ENCODE measurements around the gene PPIE.

DNA sequence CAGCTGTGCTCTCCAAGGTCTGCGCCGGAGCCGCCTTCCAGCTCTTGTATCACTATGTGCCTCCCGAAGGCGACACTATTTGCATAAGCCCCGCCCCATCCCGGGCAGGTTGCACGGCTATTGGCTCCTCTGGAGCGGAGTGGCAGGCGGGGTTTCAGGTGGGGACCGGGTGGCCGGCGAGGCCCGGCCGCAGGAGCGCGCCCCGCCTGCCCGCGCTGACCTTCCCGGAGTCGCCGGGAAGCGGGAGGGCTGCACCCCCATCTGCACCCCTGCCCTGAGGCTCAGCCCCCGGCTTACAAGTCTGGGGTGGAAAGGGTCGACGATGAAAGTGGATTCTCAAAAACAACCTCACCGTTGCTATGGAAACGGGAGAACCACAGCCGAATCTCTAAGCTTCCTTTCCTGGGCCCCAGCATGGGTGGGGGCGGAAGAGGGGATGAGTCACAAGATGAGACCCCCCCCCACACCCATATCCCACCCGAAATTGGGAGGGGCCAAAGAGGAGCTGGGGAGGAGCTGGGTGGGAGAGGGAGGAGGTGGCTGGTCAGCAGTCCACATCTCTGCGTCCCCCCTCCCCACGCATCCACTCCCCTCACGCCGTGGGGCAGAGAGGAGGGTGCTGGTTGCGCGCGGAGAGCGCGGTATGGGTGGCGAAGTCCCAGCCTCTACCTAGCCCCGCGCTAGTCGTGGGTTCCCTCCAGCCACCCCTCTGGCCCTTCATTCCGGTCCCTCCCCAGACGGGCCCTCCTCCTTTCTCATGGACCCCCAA lies 47.1 kb upstream of the PPIE start, which contains the start of gene HPCAL4:
- TF ChIP-seq GATA3 (IDR thresholded peaks at IDR 0.05; ENCODE audit: low read depth, low read length) = no peak
- no peak for TF ChIP-seq GATA2 (IDR thresholded peaks at IDR 0.05; ENCODE audit: low read depth, low read length)
